ENCODE measurements around the gene CLIC3.

- TF ChIP-seq EZH2 (IDR thresholded peaks at IDR 0.05) = no peak
- TF ChIP-seq POLR2AphosphoS5 (IDR thresholded peaks at IDR 0.05; ENCODE audit: borderline replicate concordance, low read depth, low read length) = no peak
- no peak for TF ChIP-seq FOXP2 (optimal IDR thresholded peaks at IDR 0.05; ENCODE audit: control extremely low read depth, extremely low read length, insufficient read depth)
Measured at GRCh38 chr9:136982232-136983051, 13.9 kb downstream of the CLIC3 start, which contains the start of gene LCNL1.

Measured in SK-N-MC (cell line).